Measurements from ENCODE around the gene VGLL1.
A peak's percentile ranks its signal among the peaks of the same experiment; 100 is the strongest.

The VGLL1 gene

GRCh38 chrX:136496764-136497555 lies 35.1 kb upstream of the VGLL1 start:
- DNase-seq (ENCODE audit: low read depth, low spot score), result peak; percentile 32
- H3K4me3 ChIP-seq (ENCODE audit: insufficient read length, low read depth), result peak overlapping the region; percentile 64
- no peaks in the 10 kb centered on the region for H3K9me3 ChIP-seq (ENCODE audit: insufficient read depth, low read length)
- peak overlapping the region; percentile 64 for H3K9ac ChIP-seq (ENCODE audit: insufficient read length, low read depth)
- peaks cover 13% of the 10 kb centered on the region for H3K36me3 ChIP-seq (ENCODE audit: insufficient read depth, insufficient read length, low read length)
- TF ChIP-seq YY1 (IDR thresholded peaks at IDR 0.05; ENCODE audit: insufficient read depth, insufficient read length) (peak; percentile 25), SUZ12 (IDR thresholded peaks at IDR 0.05; ENCODE audit: extremely low read depth, insufficient read depth, insufficient read length) (no peak)
- H3K27me3 ChIP-seq (ENCODE audit: insufficient read depth, insufficient read length), result no peaks in the 10 kb centered on the region
- no peaks in the 10 kb centered on the region for H3K4me1 ChIP-seq (ENCODE audit: insufficient read depth, insufficient read length)

DNA sequence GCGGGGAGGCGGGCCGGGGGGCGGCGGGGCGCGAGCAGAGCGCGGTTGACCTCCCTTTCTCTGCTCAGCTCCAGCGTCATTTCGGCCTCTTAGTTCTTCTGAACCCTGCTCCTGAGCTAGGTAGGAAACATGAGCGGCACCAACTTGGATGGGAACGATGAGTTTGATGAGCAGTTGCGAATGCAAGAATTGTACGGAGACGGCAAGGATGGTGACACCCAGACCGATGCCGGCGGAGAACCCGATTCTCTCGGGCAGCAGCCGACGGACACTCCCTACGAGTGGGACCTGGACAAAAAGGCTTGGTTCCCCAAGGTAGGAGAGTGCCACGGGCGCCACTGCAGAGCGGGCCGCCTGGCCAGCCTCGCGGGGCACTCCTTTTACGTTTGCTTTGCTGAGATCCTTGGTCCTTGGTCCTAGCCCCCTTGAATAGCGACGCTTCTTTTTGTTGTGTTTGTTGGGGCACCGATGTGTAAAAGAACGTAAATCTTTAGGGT lies 34.4 kb upstream of the VGLL1 start, which contains the start of gene HTATSF1:
Gene HTATSF1 (plus strand): TSS at position 37 of the 497 bp plus-strand sequence. CDS start 93 bp downstream, at position 130.
- H3K27me3 ChIP-seq (ENCODE audit: insufficient read depth, insufficient read length), result no peaks in the 10 kb centered on the region
- H3K4me1 ChIP-seq (ENCODE audit: insufficient read depth, insufficient read length), result no peaks in the 10 kb centered on the region
- no peaks in the 10 kb centered on the region for H3K9me3 ChIP-seq (ENCODE audit: insufficient read depth, low read length)
- DNase-seq (ENCODE audit: low read depth, low spot score), result no peak
- H3K4me3 ChIP-seq (ENCODE audit: insufficient read length, low read depth), result peak within 1 kb of the TSS; percentile 64
- no peak for TF ChIP-seq SUZ12 (IDR thresholded peaks at IDR 0.05; ENCODE audit: extremely low read depth, insufficient read depth, insufficient read length)
- H3K36me3 ChIP-seq (ENCODE audit: insufficient read depth, insufficient read length, low read length), result peaks cover 13% of the 10 kb centered on the region
- peak within 1 kb of the TSS; percentile 86 for H3K9ac ChIP-seq (ENCODE audit: insufficient read length, low read depth)

GRCh38 chrX:136519069-136519468 lies 12.9 kb upstream of the VGLL1 start:
- Histone ChIP-seq H3K27me3 (ENCODE audit: insufficient read depth, insufficient read length) (no peaks in the 10 kb centered on the region), H3K4me1 (ENCODE audit: insufficient read depth, insufficient read length) (no peaks in the 10 kb centered on the region), H3K9ac (ENCODE audit: insufficient read length, low read depth) (no peak overlapping the region), H3K9me3 (ENCODE audit: insufficient read depth, low read length) (no peaks in the 10 kb centered on the region), H3K4me3 (ENCODE audit: insufficient read length, low read depth) (no peak overlapping the region), H3K36me3 (ENCODE audit: insufficient read depth, insufficient read length, low read length) (no peaks in the 10 kb centered on the region)
- TF ChIP-seq SUZ12 (IDR thresholded peaks at IDR 0.05; ENCODE audit: extremely low read depth, insufficient read depth, insufficient read length) (no peak), YY1 (IDR thresholded peaks at IDR 0.05; ENCODE audit: insufficient read depth, insufficient read length) (no peak), ZNF274 (IDR thresholded peaks at IDR 0.05; ENCODE audit: low read depth, low read length) (no peak)
- no peak for DNase-seq (ENCODE audit: low read depth, low spot score)

- DNase-seq (ENCODE audit: low read depth, low spot score), result no peak
- no peaks in the 10 kb centered on the region for H3K9me3 ChIP-seq (ENCODE audit: insufficient read depth, low read length)
- H3K4me1 ChIP-seq (ENCODE audit: insufficient read depth, insufficient read length), result no peaks in the 10 kb centered on the region
- no peaks in the 10 kb centered on the region for H3K27me3 ChIP-seq (ENCODE audit: insufficient read depth, insufficient read length)
- H3K4me3 ChIP-seq (ENCODE audit: insufficient read length, low read depth), result no peak overlapping the region
- no peaks in the 10 kb centered on the region for H3K36me3 ChIP-seq (ENCODE audit: insufficient read depth, insufficient read length, low read length)
- H3K9ac ChIP-seq (ENCODE audit: insufficient read length, low read depth), result no peak overlapping the region
- no peak for TF ChIP-seq ZNF274 (IDR thresholded peaks at IDR 0.05; ENCODE audit: low read depth, low read length)
- no peak for TF ChIP-seq SUZ12 (IDR thresholded peaks at IDR 0.05; ENCODE audit: extremely low read depth, insufficient read depth, insufficient read length)
- TF ChIP-seq YY1 (IDR thresholded peaks at IDR 0.05; ENCODE audit: insufficient read depth, insufficient read length), result no peak
These were observed 8.2 kb upstream of the VGLL1 start for GRCh38 chrX:136523770-136524169.

DNA sequence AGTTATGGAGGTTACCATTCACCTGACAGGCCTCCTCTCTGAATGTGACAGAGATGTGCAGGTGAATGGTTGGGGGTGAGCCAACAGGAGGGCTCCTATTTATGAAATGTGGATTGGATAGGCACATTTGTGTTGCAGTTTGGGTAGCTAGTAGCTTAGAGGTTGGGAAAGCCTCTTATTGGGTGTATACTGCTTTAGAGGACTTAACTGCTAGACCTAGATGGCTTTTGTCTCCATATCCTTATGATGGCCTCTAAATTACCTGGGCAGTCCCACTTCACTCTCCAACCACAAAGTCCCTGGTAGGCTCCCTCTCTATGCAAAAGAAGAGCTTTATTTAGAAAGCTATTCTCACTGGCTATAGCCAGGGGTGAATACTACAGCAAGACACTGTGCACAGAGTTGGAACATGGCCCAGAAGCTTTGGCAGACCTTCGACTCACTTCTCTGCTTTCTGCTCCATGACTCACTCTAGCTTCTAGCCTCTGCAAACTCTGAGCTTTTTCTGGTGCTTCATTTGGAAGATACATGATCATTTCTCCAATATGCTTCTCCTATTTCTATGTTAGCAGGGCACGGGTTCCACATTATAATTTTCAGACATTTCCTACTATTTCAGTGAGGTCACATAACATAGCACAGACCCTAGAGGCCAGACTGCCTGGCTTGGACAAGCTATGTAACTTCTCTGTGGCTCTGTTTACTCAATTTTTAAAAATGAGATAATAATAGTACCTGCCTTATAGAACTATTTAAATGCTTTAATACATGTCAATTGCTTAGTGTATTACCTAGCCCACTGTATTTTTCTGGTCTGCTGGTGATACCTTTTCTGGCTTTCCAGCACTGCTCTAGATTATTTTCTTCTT lies 6.0 kb upstream of the VGLL1 start:
- no peak overlapping the region for H3K4me3 ChIP-seq (ENCODE audit: insufficient read length, low read depth)
- no peak for DNase-seq (ENCODE audit: low read depth, low spot score)
- H3K27me3 ChIP-seq (ENCODE audit: insufficient read depth, insufficient read length), result no peaks in the 10 kb centered on the region
- H3K4me1 ChIP-seq (ENCODE audit: insufficient read depth, insufficient read length), result no peaks in the 10 kb centered on the region
- H3K9ac ChIP-seq (ENCODE audit: insufficient read length, low read depth), result no peak overlapping the region
- TF ChIP-seq SUZ12 (IDR thresholded peaks at IDR 0.05; ENCODE audit: extremely low read depth, insufficient read depth, insufficient read length) (no peak), YY1 (IDR thresholded peaks at IDR 0.05; ENCODE audit: insufficient read depth, insufficient read length) (no peak), ZNF274 (IDR thresholded peaks at IDR 0.05; ENCODE audit: low read depth, low read length) (no peak)
- H3K9me3 ChIP-seq (ENCODE audit: insufficient read depth, low read length), result no peaks in the 10 kb centered on the region
- H3K36me3 ChIP-seq (ENCODE audit: insufficient read depth, insufficient read length, low read length), result no peaks in the 10 kb centered on the region

DNA sequence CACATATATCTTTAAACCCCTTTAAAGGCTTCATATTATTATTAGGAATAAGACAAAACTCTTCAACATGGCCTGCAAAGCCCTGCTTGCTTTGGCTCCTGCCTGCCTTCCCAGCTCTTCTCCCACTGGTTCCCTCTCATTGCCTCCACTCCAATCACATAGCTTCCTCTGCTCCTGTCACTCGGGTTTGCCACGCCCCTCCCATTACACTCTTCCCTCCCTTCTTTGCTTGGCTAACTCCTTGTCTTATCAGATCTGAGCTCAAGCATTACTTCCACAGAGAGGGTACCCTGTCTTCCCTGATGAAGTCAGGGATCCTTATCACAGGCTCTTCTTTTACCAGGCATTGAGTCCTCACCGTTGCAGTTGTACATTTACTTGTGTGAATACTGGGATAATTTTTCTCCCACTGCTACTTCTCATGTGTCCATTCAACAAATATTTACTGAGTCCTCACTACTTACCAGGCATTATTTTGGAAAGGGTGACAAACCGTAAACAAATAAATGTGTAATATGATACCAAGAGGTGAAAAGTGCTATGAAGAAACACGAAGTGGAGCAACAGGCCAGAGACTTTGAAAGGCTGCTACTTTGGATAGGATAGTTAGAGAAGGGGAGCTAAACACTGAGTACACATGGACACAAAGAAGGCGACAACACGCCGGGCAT lies 3.2 kb upstream of the VGLL1 start:
- no peak overlapping the region for H3K4me3 ChIP-seq (ENCODE audit: insufficient read length, low read depth)
- H3K4me1 ChIP-seq (ENCODE audit: insufficient read depth, insufficient read length), result no peaks in the 10 kb centered on the region
- no peak for DNase-seq (ENCODE audit: low read depth, low spot score)
- no peak overlapping the region for H3K9ac ChIP-seq (ENCODE audit: insufficient read length, low read depth)
- H3K36me3 ChIP-seq (ENCODE audit: insufficient read depth, insufficient read length, low read length), result no peaks in the 10 kb centered on the region
- H3K27me3 ChIP-seq (ENCODE audit: insufficient read depth, insufficient read length), result no peaks in the 10 kb centered on the region
- TF ChIP-seq YY1 (IDR thresholded peaks at IDR 0.05; ENCODE audit: insufficient read depth, insufficient read length) (no peak), SUZ12 (IDR thresholded peaks at IDR 0.05; ENCODE audit: extremely low read depth, insufficient read depth, insufficient read length) (no peak), ZNF274 (IDR thresholded peaks at IDR 0.05; ENCODE audit: low read depth, low read length) (no peak)
- no peaks in the 10 kb centered on the region for H3K9me3 ChIP-seq (ENCODE audit: insufficient read depth, low read length)

Measured in NT2/D1 (cell line).